Measurements from ENCODE around the gene PHF1.

PHF1 gene

GRCh38 chr6:33420491-33421343, 9.9 kb downstream of the PHF1 start:
- TF ChIP-seq CTCF (conservative IDR thresholded peaks at IDR 0.05; ENCODE audit: low read length): no peak
- no peak for TF ChIP-seq EZH2phosphoT487 (IDR thresholded peaks at IDR 0.05; ENCODE audit: borderline replicate concordance)
- Histone ChIP-seq H3F3A (ENCODE audit: low read depth) (no peaks in the 10 kb centered on the region), H3K36me3 (ENCODE audit: insufficient read depth, low read length) (no peaks in the 10 kb centered on the region), H4K20me1 (ENCODE audit: insufficient read depth, low read length, poor library complexity, severe bottlenecking) (peaks cover 20% of the 10 kb centered on the region), H3K27me3 (ENCODE audit: insufficient read depth, low read length, poor library complexity, severe bottlenecking) (no peaks in the 10 kb centered on the region), H3K9ac (ENCODE audit: low read depth, low read length, poor library complexity, severe bottlenecking) (peak overlapping the region; percentile 78), H3K4me1 (ENCODE audit: insufficient read depth, low read length, poor library complexity, severe bottlenecking) (peaks cover 54% of the 10 kb centered on the region), H3K9me2 (replicated peaks; ENCODE audit: low read depth, low read length) (no peaks in the 10 kb centered on the region), H2AFZ (ENCODE audit: low read length) (no peak overlapping the region), H3K9me3 (ENCODE audit: insufficient read depth, low read depth, low read length) (no peaks in the 10 kb centered on the region), H3K79me2 (ENCODE audit: insufficient read depth, low read length) (peaks cover 42% of the 10 kb centered on the region), H3K4me3 (ENCODE audit: low read length, poor library complexity, severe bottlenecking) (peak overlapping the region; percentile 78), H3K4me2 (ENCODE audit: low read depth, low read length, poor library complexity, severe bottlenecking) (peak overlapping the region; percentile 59)

- no peak overlapping the region for H2AFZ ChIP-seq (ENCODE audit: low read length)
- TF ChIP-seq CTCF (conservative IDR thresholded peaks at IDR 0.05; ENCODE audit: low read length) (no peak), EZH2phosphoT487 (IDR thresholded peaks at IDR 0.05; ENCODE audit: borderline replicate concordance) (no peak)
- H3K9me3 ChIP-seq (ENCODE audit: insufficient read depth, low read depth, low read length): no peaks in the 10 kb centered on the region
- H3K36me3 ChIP-seq (ENCODE audit: insufficient read depth, low read length): no peaks in the 10 kb centered on the region
- peaks cover 49% of the 10 kb centered on the region for H3K4me1 ChIP-seq (ENCODE audit: insufficient read depth, low read length, poor library complexity, severe bottlenecking)
- H3K4me3 ChIP-seq (ENCODE audit: low read length, poor library complexity, severe bottlenecking): peak overlapping the region; percentile 78
- peak overlapping the region; percentile 59 for H3K4me2 ChIP-seq (ENCODE audit: low read depth, low read length, poor library complexity, severe bottlenecking)
- peaks cover 17% of the 10 kb centered on the region for H4K20me1 ChIP-seq (ENCODE audit: insufficient read depth, low read length, poor library complexity, severe bottlenecking)
- H3K27me3 ChIP-seq (ENCODE audit: insufficient read depth, low read length, poor library complexity, severe bottlenecking): no peaks in the 10 kb centered on the region
- peak overlapping the region; percentile 78 for H3K9ac ChIP-seq (ENCODE audit: low read depth, low read length, poor library complexity, severe bottlenecking)
- peaks cover 36% of the 10 kb centered on the region for H3K79me2 ChIP-seq (ENCODE audit: insufficient read depth, low read length)
- no peaks in the 10 kb centered on the region for H3K9me2 ChIP-seq (replicated peaks; ENCODE audit: low read depth, low read length)
- H3F3A ChIP-seq (ENCODE audit: low read depth): 0 out of 2 replicates have a peak, but pooled peaks cover 3% of the 10 kb centered on the region
Observed at GRCh38 chr6:33421344-33421643, 10.5 kb downstream of the PHF1 start.

- Histone ChIP-seq H3K9ac (ENCODE audit: low read depth, low read length, poor library complexity, severe bottlenecking) (no peak overlapping the region), H3F3A (ENCODE audit: low read depth) (0 out of 2 replicates have a peak, but pooled peaks cover 4% of the 10 kb centered on the region), H4K20me1 (ENCODE audit: insufficient read depth, low read length, poor library complexity, severe bottlenecking) (peaks cover 15% of the 10 kb centered on the region), H2AFZ (ENCODE audit: low read length) (no peak overlapping the region), H3K27me3 (ENCODE audit: insufficient read depth, low read length, poor library complexity, severe bottlenecking) (no peaks in the 10 kb centered on the region), H3K9me3 (ENCODE audit: insufficient read depth, low read depth, low read length) (no peaks in the 10 kb centered on the region), H3K4me1 (ENCODE audit: insufficient read depth, low read length, poor library complexity, severe bottlenecking) (peaks cover 45% of the 10 kb centered on the region), H3K36me3 (ENCODE audit: insufficient read depth, low read length) (no peaks in the 10 kb centered on the region), H3K9me2 (replicated peaks; ENCODE audit: low read depth, low read length) (no peaks in the 10 kb centered on the region), H3K79me2 (ENCODE audit: insufficient read depth, low read length) (peaks cover 35% of the 10 kb centered on the region), H3K4me2 (ENCODE audit: low read depth, low read length, poor library complexity, severe bottlenecking) (peak overlapping the region; percentile 88), H3K4me3 (ENCODE audit: low read length, poor library complexity, severe bottlenecking) (no peak overlapping the region)
- TF ChIP-seq CTCF (conservative IDR thresholded peaks at IDR 0.05; ENCODE audit: low read length) (no peak), EZH2phosphoT487 (IDR thresholded peaks at IDR 0.05; ENCODE audit: borderline replicate concordance) (no peak)
Observed at GRCh38 chr6:33423777-33424176, 13.0 kb downstream of the PHF1 start.

Measured in Loucy (cell line).